Caco-2 (cell line): ENCODE measurements around the gene DYRK4. TPM values are rescaled to one million over a fixed set of nuclear protein-coding genes. Genes with fewer than 3 reads are reported as not detected.

Experiments
- BruUV-seq: library from RNA; stranded (reverse); fragments of 400-500 nt; replicated peaks from 2 replicates; lab custom pipeline; 2021; lab: Mats Ljungman, UMichigan
- CTCF ChIA-PET: fragments of 300-600 bp; sonication (Branson Sonifier 250); formaldehyde crosslinking; loops from one replicate; lab custom pipeline; 2022; ENCODE audit warnings: antibody characterized with exemption; lab: Charles Lee
- POLR2A ChIA-PET: fragments of 300-600 bp; sonication (Branson Sonifier 250); formaldehyde crosslinking; loops from one replicate; lab custom pipeline; 2022; ENCODE audit warnings: antibody characterized with exemption; lab: Charles Lee
- DNase-seq, 2 experiments: peaks; one replicate each; pipeline versions ENCODE4 v3.0.0 to v3.0.0-alpha.2; 2020 to 2022
- H3K27me3 ChIP-seq: replicated peaks from 2 replicates; pipeline ENCODE4 v1.6.0; 2011; ENCODE audit warnings: low read length; ENCODE audit not compliant: control insufficient read depth, insufficient read depth
- H3K36me3 ChIP-seq: 2 replicates; pipeline ENCODE4 v1.5.1; 2011; ENCODE audit warnings: low read length; ENCODE audit not compliant: control insufficient read depth, insufficient read depth
- H3K4me1 ChIP-seq: fragments of 250-450 bp; sonication (Bioruptor Pico); 2 replicates; pipeline ENCODE4 v1.5.1; 2020; ENCODE audit warnings: mild to moderate bottlenecking
- H3K4me3 ChIP-seq: 2 replicates; pipeline ENCODE4 v1.5.1; 2011; ENCODE audit warnings: low read depth, mild to moderate bottlenecking, control low read depth, low read length
- H3K9me3 ChIP-seq: fragments of 250-450 bp; sonication (Bioruptor Pico); 2 replicates; pipeline ENCODE4 v1.5.1; 2020; ENCODE audit warnings: mild to moderate bottlenecking, moderate library complexity
- H3K27ac Mint-ChIP-seq: one replicate; pipeline ENCODE4 v1.8.0; 2022; ENCODE audit warnings: mixed read lengths; ENCODE audit not compliant: unreplicated experiment
- H3K27me3 Mint-ChIP-seq: one replicate; pipeline ENCODE4 v1.8.0; 2022; ENCODE audit warnings: mixed read lengths; ENCODE audit not compliant: insufficient read depth, unreplicated experiment
- H3K36me3 Mint-ChIP-seq: one replicate; pipeline ENCODE4 v1.8.0; 2022; ENCODE audit warnings: mild to moderate bottlenecking, mixed read lengths; ENCODE audit not compliant: insufficient read depth, unreplicated experiment
- H3K4me1 Mint-ChIP-seq: one replicate; pipeline ENCODE4 v1.8.0; 2022; ENCODE audit warnings: low read depth, mixed read lengths; ENCODE audit not compliant: unreplicated experiment
- H3K4me3 Mint-ChIP-seq: one replicate; pipeline ENCODE4 v1.8.0; 2022; ENCODE audit warnings: mild to moderate bottlenecking, moderate library complexity, mixed read lengths; ENCODE audit not compliant: unreplicated experiment
- H3K9me3 Mint-ChIP-seq: one replicate; pipeline ENCODE4 v1.8.0; 2022; ENCODE audit warnings: mixed read lengths; ENCODE audit not compliant: unreplicated experiment
- CTCF ChIP-seq, 2 experiments: fragments of 200-600 bp in 1 of 2; IDR thresholded peaks; 1 replicate in 1 of 2; 2 replicates in 1 of 2; pipeline versions ENCODE4 v1.5.1 to v1.8.0; 2011 to 2022; ENCODE audit warnings: antibody characterized with exemption in 1 of 2, control low read depth in 1 of 2, inconsistent platforms in 1 of 2, low read depth in 1 of 2, low read length in 1 of 2, mild to moderate bottlenecking in 1 of 2, moderate library complexity in 1 of 2; ENCODE audit not compliant: insufficient read depth in 1 of 2, severe bottlenecking in 1 of 2, unreplicated experiment in 1 of 2
- intact Hi-C: fragments of 100-400 bp; cut with micrococcal nuclease; formaldehyde crosslinking; loops from one replicate; pipeline ENCODE4 v1.10.0; 2022; ENCODE audit not compliant: unreplicated experiment
- total RNA-seq: library from RNA; stranded (reverse); gene quantifications from 2 replicates; pipeline ENCODE4 v1.2.3, GENCODE V29; 2022

DYRK4 gene
- total RNA-seq, 1 experiment from 2014 or later, result 7.7 TPM

GRCh38 chr12:4609071-4609470 is 47.1 kb downstream of the DYRK4 start:
- ChIA-PET POLR2A (no interaction called here), CTCF (no interaction called here)
- BruUV-seq, result no TSS peak
- TF ChIP-seq CTCF (IDR thresholded peaks at IDR 0.05; ENCODE audit: insufficient read depth in 1 of 2, low read depth in 1 of 2, low read length in 1 of 2, severe bottlenecking in 1 of 2, unreplicated experiment in 1 of 2), result no peak
- no peak overlapping the region for H3K4me3 Mint-ChIP-seq
- peaks cover 22% of the 10 kb centered on the region for H3K4me1 Mint-ChIP-seq
- DNase-seq, result no peak
- no peaks in the 10 kb centered on the region for H3K36me3 Mint-ChIP-seq
- H3K4me1 ChIP-seq, result peaks cover 13% of the 10 kb centered on the region
- no peak overlapping the region for H3K4me3 ChIP-seq
- H3K27me3 Mint-ChIP-seq, result peaks cover 8% of the 10 kb centered on the region
- intact Hi-C loops, result no loop called here
- H3K27ac Mint-ChIP-seq, result no peak overlapping the region
- no peaks in the 10 kb centered on the region for H3K9me3 ChIP-seq
- no peaks in the 10 kb centered on the region for H3K27me3 ChIP-seq
- no peaks in the 10 kb centered on the region for H3K36me3 ChIP-seq
- H3K9me3 Mint-ChIP-seq, result no peaks in the 10 kb centered on the region

GRCh38 chr12:4610481-4610880 is 48.5 kb downstream of the DYRK4 start:
- H3K4me1 Mint-ChIP-seq, result peaks cover 16% of the 10 kb centered on the region
- no peak overlapping the region for H3K4me3 ChIP-seq
- intact Hi-C loops, result no loop called here
- no peaks in the 10 kb centered on the region for H3K9me3 ChIP-seq
- H3K36me3 ChIP-seq, result no peaks in the 10 kb centered on the region
- no peaks in the 10 kb centered on the region for H3K9me3 Mint-ChIP-seq
- H3K4me3 Mint-ChIP-seq, result no peak overlapping the region
- H3K36me3 Mint-ChIP-seq, result no peaks in the 10 kb centered on the region
- CTCF ChIA-PET, result no interaction called here
- DNase-seq, result no peak
- no TSS peak for BruUV-seq
- no peak for TF ChIP-seq CTCF (IDR thresholded peaks at IDR 0.05; ENCODE audit: insufficient read depth in 1 of 2, low read depth in 1 of 2, low read length in 1 of 2, severe bottlenecking in 1 of 2, unreplicated experiment in 1 of 2)
- no peak overlapping the region for H3K27ac Mint-ChIP-seq
- POLR2A ChIA-PET, result no interaction called here
- peaks cover 13% of the 10 kb centered on the region for H3K4me1 ChIP-seq
- peaks cover 5% of the 10 kb centered on the region for H3K27me3 Mint-ChIP-seq
- H3K27me3 ChIP-seq, result no peaks in the 10 kb centered on the region

GRCh38 chr12:4615667-4616066 is 53.7 kb downstream of the DYRK4 start:
- Histone ChIP-seq H3K36me3 (no peaks in the 10 kb centered on the region), H3K27me3 (no peaks in the 10 kb centered on the region), H3K4me1 (no peaks in the 10 kb centered on the region), H3K4me3 (no peak overlapping the region), H3K9me3 (no peaks in the 10 kb centered on the region)
- CTCF ChIA-PET, result no interaction called here
- DNase-seq, result no peak
- TF ChIP-seq CTCF (IDR thresholded peaks at IDR 0.05; ENCODE audit: insufficient read depth in 1 of 2, low read depth in 1 of 2, low read length in 1 of 2, severe bottlenecking in 1 of 2, unreplicated experiment in 1 of 2), result no peak
- no TSS peak for BruUV-seq
- Mint-ChIP-seq H3K4me1 (no peaks in the 10 kb centered on the region), H3K36me3 (no peaks in the 10 kb centered on the region), H3K4me3 (no peak overlapping the region), H3K27ac (no peak overlapping the region), H3K9me3 (no peaks in the 10 kb centered on the region), H3K27me3 (peaks cover 21% of the 10 kb centered on the region)
- POLR2A ChIA-PET, result no interaction called here
- intact Hi-C loops, result no loop called here
